CD4-positive, alpha-beta T cell treated with Interleukin-15 for 4 hours (primary cell): ENCODE results near the gene CFAP45.

Experiments
- DNase-seq: peaks from one replicate; pipeline ENCODE4 v3.0.0-alpha.2; 2020; ENCODE audit warnings: low spot score

CFAP45 gene

DNA sequence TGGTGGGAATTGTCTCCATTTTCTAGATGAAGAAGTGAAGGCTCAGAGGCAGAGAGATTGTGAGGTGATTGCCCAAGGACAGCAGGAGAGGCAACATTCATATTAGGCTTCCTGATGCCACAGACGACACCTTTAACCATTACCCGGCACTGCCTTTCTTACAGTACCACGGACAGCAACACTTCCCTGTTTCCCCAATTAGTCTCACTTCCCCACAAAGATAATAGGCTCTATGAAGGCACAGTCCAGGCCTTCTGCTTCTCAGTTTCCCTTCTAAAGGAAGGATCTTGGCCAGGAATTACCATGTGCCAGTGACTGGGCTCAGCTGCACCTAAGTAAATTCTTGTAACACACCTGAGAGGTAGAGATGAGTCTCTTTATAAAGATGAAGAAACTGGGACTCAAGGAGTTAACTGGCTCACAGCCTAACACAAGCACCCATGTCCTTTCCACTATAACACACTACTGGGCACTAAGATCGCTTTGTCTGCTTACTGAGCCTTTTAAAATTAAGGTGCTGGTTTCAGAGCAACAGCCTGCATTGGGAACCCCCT, 35.8 kb upstream of the CFAP45 start:
- DNase-seq: no peak

GRCh38 chr1:159935305-159935704, 35.3 kb upstream of the CFAP45 start:
- DNase-seq: no peak

- DNase-seq: no peak
These were observed 34.4 kb upstream of the CFAP45 start for GRCh38 chr1:159934136-159935039.

GRCh38 chr1:159933347-159933746, 33.4 kb upstream of the CFAP45 start:
- no peak for DNase-seq

DNA sequence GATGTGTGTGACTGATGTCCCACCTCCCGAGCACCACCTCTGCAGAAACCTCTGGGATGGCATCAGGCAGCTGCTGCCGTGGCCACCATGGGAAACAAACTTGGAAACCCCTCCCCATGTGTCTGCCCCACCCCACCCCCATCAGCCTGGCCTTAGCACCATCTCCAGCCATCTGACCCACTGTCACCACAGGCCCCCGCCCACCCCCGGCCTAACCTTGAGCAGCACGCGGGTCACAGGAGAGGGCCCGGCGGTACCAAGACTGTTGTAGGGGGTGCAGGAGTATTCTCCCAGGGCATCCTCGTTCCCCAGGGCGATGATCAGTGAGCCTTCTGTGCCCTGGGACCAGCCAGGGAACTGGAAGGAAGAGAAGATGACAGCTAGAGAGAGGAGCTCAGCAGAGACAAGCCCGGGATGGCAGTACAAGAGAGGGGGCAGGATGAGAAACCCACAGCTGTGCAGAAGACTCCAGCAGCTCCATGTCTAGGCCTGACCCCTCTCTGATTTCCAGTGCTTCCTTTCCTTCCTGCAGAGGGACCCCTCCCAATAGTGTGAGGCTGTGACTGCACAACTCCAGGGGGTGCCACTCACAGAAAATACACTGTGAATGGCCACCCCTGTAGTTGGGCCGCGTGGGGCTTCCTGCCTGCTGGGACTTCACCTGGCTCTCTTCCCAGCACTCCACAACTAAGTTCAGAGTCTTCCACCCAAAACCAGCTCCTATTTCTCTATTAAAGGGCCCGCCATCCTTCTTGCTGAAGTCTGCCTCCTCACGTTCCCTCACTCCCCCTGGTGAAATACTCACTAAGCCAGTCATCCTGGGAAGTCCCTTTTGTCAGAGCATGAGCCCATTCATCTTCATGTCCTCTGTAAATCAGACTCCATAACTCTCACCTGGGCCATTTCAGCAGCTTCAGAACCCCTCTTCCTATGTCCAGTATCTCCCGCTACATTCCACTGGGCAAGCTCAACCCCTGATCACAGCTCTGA, 32.6 kb upstream of the CFAP45 start:
- DNase-seq: no peak

DNA sequence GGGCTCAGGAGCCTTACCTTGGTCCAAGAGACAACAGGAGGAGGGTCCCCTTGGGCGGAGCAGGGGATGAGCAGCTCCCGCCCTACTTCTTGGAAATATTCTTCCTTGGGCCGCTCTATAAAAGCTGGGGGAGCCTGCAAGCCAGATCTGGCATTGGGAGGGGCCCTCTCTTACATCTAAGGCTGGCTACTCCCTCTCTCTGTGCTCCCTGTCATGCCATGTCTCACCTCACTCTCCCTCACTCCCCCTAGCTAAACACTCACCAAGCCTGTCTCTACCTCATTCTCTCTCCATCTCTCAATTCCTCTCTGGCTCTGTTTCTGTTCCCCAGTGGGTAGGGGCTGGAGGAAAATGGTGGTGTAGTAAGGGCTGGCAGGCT, 31.8 kb upstream of the CFAP45 start:
- DNase-seq: no peak

- DNase-seq: no peak
These were observed 31.3 kb upstream of the CFAP45 start for GRCh38 chr1:159931101-159931794.

- DNase-seq: no peak
These were observed 30.7 kb upstream of the CFAP45 start for GRCh38 chr1:159930634-159931033.

DNA sequence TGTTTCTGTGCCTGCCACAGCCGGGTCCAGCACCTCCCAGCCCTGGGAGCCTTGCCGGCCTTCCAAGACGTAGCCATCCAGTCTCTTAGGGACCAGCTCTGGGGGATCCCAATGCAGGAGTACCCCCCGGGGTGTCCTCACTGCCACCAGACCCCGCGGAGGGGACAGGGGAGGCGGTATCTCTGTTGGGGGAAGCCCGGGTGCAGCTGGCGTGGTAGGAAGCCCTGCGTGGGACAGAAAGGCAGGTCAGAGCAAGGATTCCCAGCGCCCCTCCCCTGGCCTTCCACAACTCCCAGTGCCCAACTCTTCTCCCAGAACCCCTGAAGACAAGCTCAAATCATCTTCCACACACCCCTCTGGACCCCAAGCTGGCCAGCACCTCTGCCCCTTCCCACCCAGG, 30.3 kb upstream of the CFAP45 start:
- DNase-seq: no peak

DNA sequence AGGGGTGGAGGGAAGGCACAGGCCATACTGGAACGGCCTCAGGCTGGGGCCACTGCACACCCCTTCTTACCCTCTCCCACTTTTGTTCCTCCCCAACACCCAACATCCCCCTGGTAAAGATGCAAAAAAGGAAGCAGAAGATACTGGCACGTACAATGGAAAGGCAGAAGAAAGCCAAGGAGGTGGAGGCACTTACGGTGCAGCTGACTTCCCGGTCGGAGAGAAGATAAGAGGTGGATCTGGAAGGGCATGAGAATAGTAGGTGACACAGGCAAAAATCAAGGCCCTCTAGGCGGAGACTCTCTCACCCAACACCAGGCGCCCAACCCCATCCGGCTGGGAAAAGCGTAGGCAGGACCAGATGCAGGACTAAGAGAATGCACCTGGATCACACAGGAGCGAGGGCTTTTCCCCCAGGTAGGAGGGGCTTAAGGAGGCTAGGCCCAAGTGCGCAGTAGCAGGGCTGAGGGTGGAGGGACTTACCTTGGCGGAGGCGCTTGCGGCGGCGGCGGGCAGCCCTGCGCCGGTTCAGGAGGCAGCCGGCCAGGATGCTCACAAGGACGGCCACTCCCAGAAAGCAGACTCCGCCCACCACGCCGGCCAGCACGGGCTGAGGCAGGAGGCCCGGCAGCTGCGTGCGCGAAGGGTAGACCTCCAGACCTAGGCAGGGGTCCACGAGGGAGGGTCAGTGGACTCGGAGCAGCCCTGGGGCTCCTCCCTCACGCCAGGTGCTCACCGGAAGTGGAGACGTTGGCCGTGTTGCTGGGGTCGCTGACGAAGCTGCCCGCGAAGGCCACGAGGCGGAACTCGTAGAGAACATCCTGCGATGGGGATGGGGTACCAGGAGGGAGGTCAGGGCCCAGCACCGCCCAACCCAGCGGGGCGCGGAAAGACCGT, 29.4 kb upstream of the CFAP45 start:
- DNase-seq: no peak

- DNase-seq: no peak
These were observed 28.6 kb upstream of the CFAP45 start for GRCh38 chr1:159928491-159929050.

GRCh38 chr1:159927849-159928431, 28.0 kb upstream of the CFAP45 start:
- DNase-seq: no peak

GRCh38 chr1:159927211-159927848, 27.4 kb upstream of the CFAP45 start:
- no peak for DNase-seq

DNA sequence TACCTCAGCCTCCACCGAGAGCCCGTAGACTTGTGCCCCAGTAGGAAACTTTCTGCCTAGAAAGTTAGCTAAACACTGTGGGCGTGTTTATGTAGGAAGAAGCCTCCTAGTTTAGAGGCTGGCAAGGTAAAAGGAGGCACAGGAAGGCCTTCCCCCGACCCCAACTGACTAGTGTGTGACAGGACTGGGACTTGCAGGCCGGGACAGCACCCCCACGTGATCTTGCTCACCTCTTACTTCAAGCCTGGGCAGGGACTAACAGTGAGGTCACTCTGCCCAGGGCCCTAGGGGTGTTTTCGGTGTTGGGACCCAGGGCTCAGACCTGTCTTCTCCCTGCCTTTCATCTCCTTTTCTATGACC, 25.7 kb upstream of the CFAP45 start:
- no peak for DNase-seq

- peak; percentile 95 for DNase-seq
These were observed 25.1 kb upstream of the CFAP45 start, which contains the start of gene TAGLN2 for GRCh38 chr1:159924791-159925718. TSS of gene TAGLN2 (minus strand) at chr1:159925507. CDS start at chr1:159920509, 4,998 bp downstream.

DNA sequence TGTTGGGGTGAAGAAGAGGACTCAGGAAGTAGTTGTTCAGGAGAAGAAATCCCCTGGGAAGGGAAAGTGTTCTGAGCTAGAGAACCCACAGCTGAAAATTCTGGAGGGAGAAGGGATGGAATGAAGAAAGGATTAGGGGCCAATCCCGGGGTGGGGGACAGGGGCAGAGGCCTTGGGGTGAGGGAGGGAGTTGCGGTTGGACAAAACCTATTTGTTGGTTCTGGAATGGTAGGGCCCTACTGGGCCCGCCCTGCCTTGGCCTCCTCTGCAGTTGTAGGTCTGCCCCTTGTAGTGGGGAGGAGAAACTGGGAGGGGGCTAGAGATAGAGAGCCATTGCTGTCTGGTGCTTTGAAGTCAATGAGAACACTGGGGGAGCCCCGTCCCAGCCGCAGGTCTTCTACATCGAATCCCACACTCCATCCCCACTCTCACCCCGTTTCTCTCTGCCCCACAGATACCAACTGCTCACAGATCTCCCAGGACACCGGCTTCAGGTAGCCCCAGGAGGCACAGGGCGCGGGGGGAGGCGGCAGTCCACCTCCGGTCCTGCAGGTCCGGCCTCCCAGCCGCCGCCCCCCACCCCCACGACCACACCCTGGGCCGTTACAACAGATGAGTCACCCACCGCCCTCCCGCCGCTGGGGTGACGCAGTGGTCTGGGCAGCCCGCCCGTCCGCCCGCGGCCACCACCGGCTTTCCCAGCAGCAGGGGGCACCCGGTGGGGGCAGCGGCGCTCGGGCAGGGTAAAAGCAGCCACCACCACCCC, 24.2 kb upstream of the CFAP45 start:
- peak; percentile 79 for DNase-seq

- peak; percentile 97 for DNase-seq
These were observed 23.4 kb upstream of the CFAP45 start for GRCh38 chr1:159923203-159924024.
